Measurements from ENCODE around the gene TNIP2. TPM values are rescaled to one million over a fixed set of nuclear protein-coding genes. Genes with fewer than 3 reads are reported as not detected.
A peak's percentile ranks its signal among the peaks of the same experiment; 100 is the strongest.
"Not testable (repeated sequence)": the region's sequence is repeated elsewhere in the genome, so short reads cannot be mapped to it uniquely, and the experiment has no call there.

Gene TNIP2
- total and polyA plus RNA-seq, 8 donors: 16.6 to 46.5 (median 20.0) TPM

- DNase-seq: peak in 2 of 4 donors; percentile 15 to 42
- no peaks in the 10 kb centered on the region for H3K36me3 ChIP-seq
- intact Hi-C loops (cut with DNase I): loop anchor here in 1 of 2 donors (10.0 kb wide), 1 partner anchor 168 kb away; no protein-coding TSS in a partner anchor
- H3K27me3 ChIP-seq: no peaks in the 10 kb centered on the region
- no peaks in the 10 kb centered on the region for H3K9me3 ChIP-seq
- H3K4me1 ChIP-seq: peaks cover 0 to 25% of the 10 kb centered on the region in 2 donors
- no peak for TF ChIP-seq CTCF (IDR thresholded peaks at IDR 0.05)
- H3K4me3 ChIP-seq: no peak overlapping the region
- no peak for ATAC-seq
- H3K27ac ChIP-seq: no peak overlapping the region
Observed at GRCh38 chr4:2767046-2767704, 11.0 kb upstream of the TNIP2 start.

- peak in 1 of 4 donors; percentile 26 for DNase-seq
- Histone ChIP-seq H3K36me3 (no peaks in the 10 kb centered on the region), H3K9me3 (no peaks in the 10 kb centered on the region), H3K27me3 (no peaks in the 10 kb centered on the region), H3K4me3 (no peak overlapping the region), H3K4me1 (peaks cover 0 to 22% of the 10 kb centered on the region in 2 donors), H3K27ac (no peak overlapping the region)
- intact Hi-C loops (cut with DNase I): loop anchor here in 1 of 2 donors (10.0 kb wide), 1 partner anchor 169 kb away; no protein-coding TSS in a partner anchor
- no peak for ATAC-seq
- no peak for TF ChIP-seq CTCF (IDR thresholded peaks at IDR 0.05)
Observed at GRCh38 chr4:2765832-2766526, 9.8 kb upstream of the TNIP2 start.

GRCh38 chr4:2763511-2763967, 7.4 kb upstream of the TNIP2 start:
- peak overlapping the region; percentile 32 to 34 for H3K4me3 ChIP-seq
- H3K27me3 ChIP-seq: no peaks in the 10 kb centered on the region
- DNase-seq: peak in 1 of 4 donors; percentile 70
- no peaks in the 10 kb centered on the region for H3K9me3 ChIP-seq
- intact Hi-C loops (cut with DNase I): loop anchor here in 1 of 2 donors (10.0 kb wide), 1 partner anchor 171 kb away; no protein-coding TSS in a partner anchor
- ATAC-seq: no peak
- peak overlapping the region; percentile 53 to 54 for H3K27ac ChIP-seq
- TF ChIP-seq CTCF (IDR thresholded peaks at IDR 0.05): no peak
- H3K4me1 ChIP-seq: peaks cover 0 to 14% of the 10 kb centered on the region in 2 donors
- H3K36me3 ChIP-seq: no peaks in the 10 kb centered on the region

- not testable (repeated sequence) for H3K4me3 ChIP-seq, H3K27ac ChIP-seq, ATAC-seq, H3K9me3 ChIP-seq, H3K36me3 ChIP-seq, H3K27me3 ChIP-seq
- DNase-seq: peak in 1 of 4 donors; percentile 41
- intact Hi-C loops (cut with DNase I): loop anchor here in 1 of 2 donors (10.0 kb wide), 1 partner anchor 172 kb away; no protein-coding TSS in a partner anchor
- peaks cover 0 to 14% of the 10 kb centered on the region in 2 donors for H3K4me1 ChIP-seq
Observed at GRCh38 chr4:2762486-2763370, 6.6 kb upstream of the TNIP2 start.

- H3K27me3 ChIP-seq: no peaks in the 10 kb centered on the region
- H3K9me3 ChIP-seq: no peaks in the 10 kb centered on the region
- H3K4me1 ChIP-seq: peaks cover 0 to 18% of the 10 kb centered on the region in 2 donors
- intact Hi-C loops (cut with DNase I): loop anchor here in 1 of 2 donors (10.0 kb wide), 1 partner anchor 173 kb away; no protein-coding TSS in a partner anchor
- no peaks in the 10 kb centered on the region for H3K36me3 ChIP-seq
- DNase-seq (peak in 1 of 4 donors; percentile 21), ATAC-seq (no peak)
- H3K27ac ChIP-seq: no peak overlapping the region
- TF ChIP-seq CTCF (IDR thresholded peaks at IDR 0.05): no peak
- H3K4me3 ChIP-seq: no peak overlapping the region
Observed at GRCh38 chr4:2762048-2762447, 5.9 kb upstream of the TNIP2 start.
